Measurements from ENCODE around the gene C2orf78.

Gene C2orf78

GRCh38 chr2:73841912-73842738 is 58.1 kb downstream of the C2orf78 start:
- Histone ChIP-seq H3K27me3 (ENCODE audit: control insufficient read depth, insufficient read depth, low read length) (no peaks in the 10 kb centered on the region), H3K36me3 (ENCODE audit: control insufficient read depth, insufficient read depth, low read length) (peaks cover 12% of the 10 kb centered on the region), H3K4me1 (ENCODE audit: control insufficient read depth, insufficient read depth, low read length) (no peaks in the 10 kb centered on the region), H3K4me3 (ENCODE audit: low read depth, low read length) (no peak overlapping the region), H3K9ac (ENCODE audit: low read depth, low read length) (no peak overlapping the region), H3K9me3 (ENCODE audit: control insufficient read depth, insufficient read depth, low read length) (no peaks in the 10 kb centered on the region)

GRCh38 chr2:73842739-73843019 is 58.7 kb downstream of the C2orf78 start:
- H3K4me1 ChIP-seq (ENCODE audit: control insufficient read depth, insufficient read depth, low read length): no peaks in the 10 kb centered on the region
- no peaks in the 10 kb centered on the region for H3K27me3 ChIP-seq (ENCODE audit: control insufficient read depth, insufficient read depth, low read length)
- no peak overlapping the region for H3K4me3 ChIP-seq (ENCODE audit: low read depth, low read length)
- H3K36me3 ChIP-seq (ENCODE audit: control insufficient read depth, insufficient read depth, low read length): peaks cover 16% of the 10 kb centered on the region
- no peaks in the 10 kb centered on the region for H3K9me3 ChIP-seq (ENCODE audit: control insufficient read depth, insufficient read depth, low read length)
- no peak overlapping the region for H3K9ac ChIP-seq (ENCODE audit: low read depth, low read length)

- no peaks in the 10 kb centered on the region for H3K9me3 ChIP-seq (ENCODE audit: control insufficient read depth, insufficient read depth, low read length)
- H3K4me3 ChIP-seq (ENCODE audit: low read depth, low read length): no peak overlapping the region
- no peaks in the 10 kb centered on the region for H3K27me3 ChIP-seq (ENCODE audit: control insufficient read depth, insufficient read depth, low read length)
- H3K36me3 ChIP-seq (ENCODE audit: control insufficient read depth, insufficient read depth, low read length): peaks cover 25% of the 10 kb centered on the region
- no peak overlapping the region for H3K9ac ChIP-seq (ENCODE audit: low read depth, low read length)
- no peaks in the 10 kb centered on the region for H3K4me1 ChIP-seq (ENCODE audit: control insufficient read depth, insufficient read depth, low read length)
Observed at GRCh38 chr2:73844087-73844486, 60.1 kb downstream of the C2orf78 start.

GRCh38 chr2:73850009-73850408 is 66.0 kb downstream of the C2orf78 start:
- no peaks in the 10 kb centered on the region for H3K9me3 ChIP-seq (ENCODE audit: control insufficient read depth, insufficient read depth, low read length)
- H3K4me3 ChIP-seq (ENCODE audit: low read depth, low read length): no peak overlapping the region
- H3K9ac ChIP-seq (ENCODE audit: low read depth, low read length): no peak overlapping the region
- peaks cover 37% of the 10 kb centered on the region for H3K36me3 ChIP-seq (ENCODE audit: control insufficient read depth, insufficient read depth, low read length)
- H3K4me1 ChIP-seq (ENCODE audit: control insufficient read depth, insufficient read depth, low read length): no peaks in the 10 kb centered on the region
- H3K27me3 ChIP-seq (ENCODE audit: control insufficient read depth, insufficient read depth, low read length): no peaks in the 10 kb centered on the region

- H3K4me3 ChIP-seq (ENCODE audit: low read depth, low read length): no peak overlapping the region
- no peaks in the 10 kb centered on the region for H3K9me3 ChIP-seq (ENCODE audit: control insufficient read depth, insufficient read depth, low read length)
- no peaks in the 10 kb centered on the region for H3K4me1 ChIP-seq (ENCODE audit: control insufficient read depth, insufficient read depth, low read length)
- H3K27me3 ChIP-seq (ENCODE audit: control insufficient read depth, insufficient read depth, low read length): no peaks in the 10 kb centered on the region
- peaks cover 35% of the 10 kb centered on the region for H3K36me3 ChIP-seq (ENCODE audit: control insufficient read depth, insufficient read depth, low read length)
- no peak overlapping the region for H3K9ac ChIP-seq (ENCODE audit: low read depth, low read length)
Observed at GRCh38 chr2:73851274-73851673, 67.3 kb downstream of the C2orf78 start.

- Histone ChIP-seq H3K4me1 (ENCODE audit: control insufficient read depth, insufficient read depth, low read length) (no peaks in the 10 kb centered on the region), H3K9me3 (ENCODE audit: control insufficient read depth, insufficient read depth, low read length) (no peaks in the 10 kb centered on the region), H3K27me3 (ENCODE audit: control insufficient read depth, insufficient read depth, low read length) (no peaks in the 10 kb centered on the region), H3K4me3 (ENCODE audit: low read depth, low read length) (no peak overlapping the region), H3K36me3 (ENCODE audit: control insufficient read depth, insufficient read depth, low read length) (peaks cover 38% of the 10 kb centered on the region), H3K9ac (ENCODE audit: low read depth, low read length) (no peak overlapping the region)
Observed at GRCh38 chr2:73852020-73852419, 68.0 kb downstream of the C2orf78 start.

- H3K27me3 ChIP-seq (ENCODE audit: control insufficient read depth, insufficient read depth, low read length): no peaks in the 10 kb centered on the region
- no peaks in the 10 kb centered on the region for H3K9me3 ChIP-seq (ENCODE audit: control insufficient read depth, insufficient read depth, low read length)
- H3K4me1 ChIP-seq (ENCODE audit: control insufficient read depth, insufficient read depth, low read length): no peaks in the 10 kb centered on the region
- no peak overlapping the region for H3K9ac ChIP-seq (ENCODE audit: low read depth, low read length)
- no peak overlapping the region for H3K4me3 ChIP-seq (ENCODE audit: low read depth, low read length)
- H3K36me3 ChIP-seq (ENCODE audit: control insufficient read depth, insufficient read depth, low read length): peaks cover 27% of the 10 kb centered on the region
Observed at GRCh38 chr2:73855526-73855925, 71.5 kb downstream of the C2orf78 start.

- Histone ChIP-seq H3K36me3 (ENCODE audit: control insufficient read depth, insufficient read depth, low read length) (peaks cover 31% of the 10 kb centered on the region), H3K4me1 (ENCODE audit: control insufficient read depth, insufficient read depth, low read length) (no peaks in the 10 kb centered on the region), H3K4me3 (ENCODE audit: low read depth, low read length) (no peak overlapping the region), H3K9me3 (ENCODE audit: control insufficient read depth, insufficient read depth, low read length) (no peaks in the 10 kb centered on the region), H3K27me3 (ENCODE audit: control insufficient read depth, insufficient read depth, low read length) (no peaks in the 10 kb centered on the region), H3K9ac (ENCODE audit: low read depth, low read length) (no peak overlapping the region)
Observed at GRCh38 chr2:73856214-73856613, 72.2 kb downstream of the C2orf78 start.

GRCh38 chr2:73859721-73860586 is 76.0 kb downstream of the C2orf78 start:
- no peak overlapping the region for H3K4me3 ChIP-seq (ENCODE audit: low read depth, low read length)
- H3K9ac ChIP-seq (ENCODE audit: low read depth, low read length): no peak overlapping the region
- H3K27me3 ChIP-seq (ENCODE audit: control insufficient read depth, insufficient read depth, low read length): no peaks in the 10 kb centered on the region
- no peaks in the 10 kb centered on the region for H3K9me3 ChIP-seq (ENCODE audit: control insufficient read depth, insufficient read depth, low read length)
- no peaks in the 10 kb centered on the region for H3K4me1 ChIP-seq (ENCODE audit: control insufficient read depth, insufficient read depth, low read length)
- peaks cover 23% of the 10 kb centered on the region for H3K36me3 ChIP-seq (ENCODE audit: control insufficient read depth, insufficient read depth, low read length)

GRCh38 chr2:73862987-73863386 is 79.0 kb downstream of the C2orf78 start:
- no peaks in the 10 kb centered on the region for H3K27me3 ChIP-seq (ENCODE audit: control insufficient read depth, insufficient read depth, low read length)
- H3K36me3 ChIP-seq (ENCODE audit: control insufficient read depth, insufficient read depth, low read length): peaks cover 18% of the 10 kb centered on the region
- H3K4me1 ChIP-seq (ENCODE audit: control insufficient read depth, insufficient read depth, low read length): no peaks in the 10 kb centered on the region
- no peak overlapping the region for H3K4me3 ChIP-seq (ENCODE audit: low read depth, low read length)
- no peaks in the 10 kb centered on the region for H3K9me3 ChIP-seq (ENCODE audit: control insufficient read depth, insufficient read depth, low read length)
- H3K9ac ChIP-seq (ENCODE audit: low read depth, low read length): no peak overlapping the region
